ENCODE data around the gene ECE1.

DNA sequence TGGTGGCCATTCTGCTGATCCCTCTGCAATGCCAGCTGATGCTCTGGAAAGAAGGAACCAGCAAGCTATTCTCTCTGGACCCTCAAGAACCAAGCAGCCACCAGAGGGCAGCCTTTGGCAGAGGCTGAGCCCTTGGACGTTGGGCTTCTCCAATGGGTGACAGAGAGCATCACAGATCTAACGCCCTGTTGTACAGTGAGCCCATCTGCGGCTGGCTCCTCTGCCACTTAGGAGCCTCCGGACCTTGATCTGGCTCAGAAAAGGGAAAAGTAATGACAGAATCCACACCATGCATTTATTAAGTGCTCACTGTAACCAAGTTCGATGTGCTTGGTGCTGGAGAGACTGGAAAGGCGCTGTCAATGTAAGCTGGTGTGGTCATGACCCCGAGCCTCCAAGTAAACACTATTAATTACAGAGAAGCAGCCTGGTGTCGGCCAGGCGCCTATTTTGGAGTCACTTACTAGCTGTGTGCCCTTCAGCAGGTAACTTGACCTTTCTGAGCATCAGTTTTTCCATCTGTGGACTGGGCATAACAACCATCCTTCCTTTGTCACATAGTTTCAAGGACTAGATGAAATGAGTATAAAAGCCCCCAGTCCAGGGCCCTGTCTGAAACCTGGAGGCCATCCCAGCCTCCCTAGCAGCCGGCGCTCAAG lies 34.9 kb downstream of the ECE1 start:
- TF ChIP-seq, protein P1, sequence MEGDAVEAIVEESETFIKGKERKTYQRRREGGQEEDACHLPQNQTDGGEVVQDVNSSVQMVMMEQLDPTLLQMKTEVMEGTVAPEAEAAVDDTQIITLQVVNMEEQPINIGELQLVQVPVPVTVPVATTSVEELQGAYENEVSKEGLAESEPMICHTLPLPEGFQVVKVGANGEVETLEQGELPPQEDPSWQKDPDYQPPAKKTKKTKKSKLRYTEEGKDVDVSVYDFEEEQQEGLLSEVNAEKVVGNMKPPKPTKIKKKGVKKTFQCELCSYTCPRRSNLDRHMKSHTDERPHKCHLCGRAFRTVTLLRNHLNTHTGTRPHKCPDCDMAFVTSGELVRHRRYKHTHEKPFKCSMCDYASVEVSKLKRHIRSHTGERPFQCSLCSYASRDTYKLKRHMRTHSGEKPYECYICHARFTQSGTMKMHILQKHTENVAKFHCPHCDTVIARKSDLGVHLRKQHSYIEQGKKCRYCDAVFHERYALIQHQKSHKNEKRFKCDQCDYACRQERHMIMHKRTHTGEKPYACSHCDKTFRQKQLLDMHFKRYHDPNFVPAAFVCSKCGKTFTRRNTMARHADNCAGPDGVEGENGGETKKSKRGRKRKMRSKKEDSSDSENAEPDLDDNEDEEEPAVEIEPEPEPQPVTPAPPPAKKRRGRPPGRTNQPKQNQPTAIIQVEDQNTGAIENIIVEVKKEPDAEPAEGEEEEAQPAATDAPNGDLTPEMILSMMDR (IDR thresholded peaks at IDR 0.05): peak; percentile 66 to 90 (median 83)
- no peak for TF ChIP-seq POLR2A (IDR thresholded peaks at IDR 0.05)
